Stimulated activated naive B cell treated with anti-CD40 and anti-IgM and Interleukin-4, amounts not matched to agents 10 μg/mL and 1 μg/mL and 100 μg/mL, for 72 hours (primary cell): Measurements from ENCODE around the gene GET3.
"Not testable (repeated sequence)": the region's sequence is repeated elsewhere in the genome, so short reads cannot be mapped to it uniquely, and the experiment has no call there.

ENCODE experiments used
- ATAC-seq, 2 donors: fragments of 150-1000 bp; cut with Tn5 transposase; replicated peaks; 2 replicates each; pipeline ENCODE4 v1.10.0; 2021; ENCODE audit warnings: moderate library complexity in 1 of 2
- DNase-seq: peaks from one replicate; pipeline ENCODE4 v3.0.0; 2021
- H3K27ac Mint-ChIP-seq: one replicate; pipeline ENCODE4 v1.8.0; 2022; ENCODE audit warnings: mild to moderate bottlenecking, mixed read lengths
- H3K27me3 Mint-ChIP-seq, 2 donors: one replicate each; pipeline ENCODE4 v1.8.0; 2022; ENCODE audit warnings: mixed read lengths in 2 of 2
- H3K36me3 Mint-ChIP-seq, 2 donors: one replicate each; pipeline ENCODE4 v1.8.0; 2022; ENCODE audit warnings: mixed read lengths in 2 of 2, mild to moderate bottlenecking in 1 of 2
- H3K4me1 Mint-ChIP-seq, 2 donors: one replicate each; pipeline ENCODE4 v1.8.0; 2022; ENCODE audit warnings: mixed read lengths in 2 of 2, mild to moderate bottlenecking in 1 of 2
- H3K4me3 Mint-ChIP-seq, 2 donors: one replicate each; pipeline ENCODE4 v1.8.0; 2022; ENCODE audit warnings: mild to moderate bottlenecking in 2 of 2, mixed read lengths in 2 of 2, moderate library complexity in 1 of 2
- H3K9me3 Mint-ChIP-seq, 2 donors: one replicate each; pipeline ENCODE4 v1.8.0; 2022; ENCODE audit warnings: mixed read lengths in 2 of 2, mild to moderate bottlenecking in 1 of 2

The GET3 gene

DNA sequence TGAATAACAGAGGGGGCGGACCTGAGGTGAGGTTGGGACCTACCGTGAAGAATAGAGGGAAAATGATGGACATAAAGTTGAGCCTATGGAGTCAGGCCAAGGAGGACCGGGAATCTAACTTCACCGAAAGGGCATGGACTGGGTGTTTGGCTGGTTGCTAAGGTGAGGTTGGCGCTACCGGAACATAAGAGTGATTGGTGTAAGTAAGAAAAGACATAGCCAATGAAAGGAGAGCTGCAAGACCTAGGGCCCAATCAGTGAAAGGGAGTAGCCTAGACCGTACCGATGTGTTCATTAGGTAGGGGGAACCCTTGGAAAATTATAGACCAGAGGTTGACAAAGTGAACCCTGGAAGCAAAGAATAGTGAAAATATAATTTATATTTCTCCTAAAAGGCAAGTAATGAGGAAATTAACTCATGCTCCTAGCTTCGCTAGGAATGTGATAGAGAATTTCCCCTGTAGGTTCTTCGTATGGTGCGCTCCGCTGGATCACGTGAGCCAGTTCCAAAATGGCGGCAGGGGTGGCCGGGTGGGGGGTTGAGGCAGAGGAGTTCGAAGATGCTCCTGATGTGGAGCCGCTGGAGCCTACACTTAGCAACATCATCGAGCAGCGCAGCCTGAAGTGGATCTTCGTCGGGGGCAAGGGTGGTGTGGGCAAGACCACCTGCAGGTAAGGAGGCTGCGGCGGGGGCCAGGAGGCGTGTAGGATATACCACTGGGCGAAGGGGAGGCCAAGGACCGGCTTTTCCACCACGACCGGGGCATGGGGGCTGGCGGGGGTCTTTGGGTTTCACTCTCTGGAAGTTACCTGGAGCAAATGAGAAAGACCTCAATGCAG is at the start of gene GET3:
TSS of gene GET3 (plus strand) at position 503 of the 840 bp plus-strand sequence. CDS start at position 512, 9 bp downstream.
- Mint-ChIP-seq H3K27ac (peak within 1 kb of the TSS; percentile 99), H3K4me3 (peak within 1 kb of the TSS; percentile 99 to 100), H3K4me1 (peaks cover 33 to 41% of the 10 kb centered on the region in 2 donors), H3K9me3 (no peaks in the 10 kb centered on the region), H3K36me3 (peaks cover 34% of the 10 kb centered on the region in 2 donors), H3K27me3 (no peaks in the 10 kb centered on the region)
- ATAC-seq = peak; percentile 89 to 92
- DNase-seq = peak; percentile 83

- H3K27ac Mint-ChIP-seq = no peak overlapping the region
- no peak overlapping the region for H3K4me3 Mint-ChIP-seq
- peaks cover 7 to 8% of the 10 kb centered on the region in 2 donors for H3K4me1 Mint-ChIP-seq
- H3K27me3 Mint-ChIP-seq = no peaks in the 10 kb centered on the region
- DNase-seq (no peak), ATAC-seq (no peak)
- peaks cover 20 to 39% of the 10 kb centered on the region in 2 donors for H3K36me3 Mint-ChIP-seq
- no peaks in the 10 kb centered on the region for H3K9me3 Mint-ChIP-seq
These were observed 48.3 kb upstream of the GET3 start for GRCh38 chr19:12689012-12689411.

- Mint-ChIP-seq H3K27ac (no peak overlapping the region), H3K27me3 (no peaks in the 10 kb centered on the region), H3K4me1 (peaks cover 7 to 8% of the 10 kb centered on the region in 2 donors), H3K9me3 (no peaks in the 10 kb centered on the region), H3K36me3 (peaks cover 18 to 37% of the 10 kb centered on the region in 2 donors), H3K4me3 (no peak overlapping the region)
- no peak for ATAC-seq
- DNase-seq = no peak
These were observed 47.6 kb upstream of the GET3 start for GRCh38 chr19:12689581-12690216.

DNA sequence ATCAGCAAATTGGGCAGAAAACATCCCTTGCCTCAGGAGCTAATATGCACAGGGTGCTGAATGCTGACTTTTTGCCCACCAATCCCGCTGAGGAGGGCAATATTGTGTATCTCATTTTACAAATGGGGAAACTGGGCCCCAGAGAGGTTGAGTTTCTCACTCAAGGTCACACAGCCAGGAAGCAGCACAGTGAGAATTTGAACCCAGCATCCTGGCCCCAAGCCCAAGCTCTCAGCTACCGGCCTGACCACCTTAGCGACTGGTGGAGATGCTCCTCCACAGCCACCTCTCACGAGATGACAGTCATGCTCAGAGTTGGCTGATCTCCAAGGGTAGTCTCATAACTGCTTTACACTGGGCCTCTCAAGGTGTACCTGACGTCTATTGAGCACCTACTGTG is 44.3 kb upstream of the GET3 start:
- Mint-ChIP-seq H3K9me3 (no peaks in the 10 kb centered on the region), H3K27me3 (no peaks in the 10 kb centered on the region), H3K4me1 (peaks cover 3 to 9% of the 10 kb centered on the region in 2 donors), H3K36me3 (peaks cover 19 to 31% of the 10 kb centered on the region in 2 donors), H3K27ac (no peak overlapping the region), H3K4me3 (no peak overlapping the region)
- DNase-seq = no peak
- no peak for ATAC-seq

DNA sequence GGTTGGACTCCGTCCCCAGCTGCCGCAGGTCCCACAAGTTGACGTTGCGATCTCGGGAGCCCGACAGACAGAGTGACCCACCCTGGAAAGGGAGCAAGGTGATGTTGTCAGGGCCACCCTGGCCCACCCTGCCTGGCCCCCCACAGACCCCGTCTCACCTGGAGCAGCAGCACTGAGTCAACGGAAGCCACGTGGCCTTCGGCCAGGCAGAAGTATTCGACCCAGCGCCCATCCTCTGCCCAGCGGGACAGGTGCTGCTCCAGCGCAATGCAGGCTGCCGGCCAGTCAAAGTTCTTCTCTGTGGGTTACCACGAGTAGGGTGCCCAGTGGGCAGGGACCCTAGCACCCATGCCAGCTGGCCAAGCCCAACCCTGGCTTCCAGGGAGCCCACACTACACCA is 42.7 kb upstream of the GET3 start:
- Mint-ChIP-seq H3K4me1 (peaks cover 3 to 19% of the 10 kb centered on the region in 2 donors), H3K27me3 (no peaks in the 10 kb centered on the region), H3K4me3 (no peak overlapping the region), H3K36me3 (peaks cover 14 to 26% of the 10 kb centered on the region in 2 donors), H3K9me3 (no peaks in the 10 kb centered on the region), H3K27ac (no peak overlapping the region)
- DNase-seq = no peak
- ATAC-seq = no peak

- peak overlapping the region in 1 of 2 donors; percentile 4 for H3K4me3 Mint-ChIP-seq
- H3K36me3 Mint-ChIP-seq = peaks cover 14 to 25% of the 10 kb centered on the region in 2 donors
- peaks cover 3 to 19% of the 10 kb centered on the region in 2 donors for H3K4me1 Mint-ChIP-seq
- H3K27me3 Mint-ChIP-seq = no peaks in the 10 kb centered on the region
- ATAC-seq = no peak
- H3K27ac Mint-ChIP-seq = no peak overlapping the region
- no peak for DNase-seq
- H3K9me3 Mint-ChIP-seq = no peaks in the 10 kb centered on the region
These were observed 42.2 kb upstream of the GET3 start for GRCh38 chr19:12695096-12695495.

DNA sequence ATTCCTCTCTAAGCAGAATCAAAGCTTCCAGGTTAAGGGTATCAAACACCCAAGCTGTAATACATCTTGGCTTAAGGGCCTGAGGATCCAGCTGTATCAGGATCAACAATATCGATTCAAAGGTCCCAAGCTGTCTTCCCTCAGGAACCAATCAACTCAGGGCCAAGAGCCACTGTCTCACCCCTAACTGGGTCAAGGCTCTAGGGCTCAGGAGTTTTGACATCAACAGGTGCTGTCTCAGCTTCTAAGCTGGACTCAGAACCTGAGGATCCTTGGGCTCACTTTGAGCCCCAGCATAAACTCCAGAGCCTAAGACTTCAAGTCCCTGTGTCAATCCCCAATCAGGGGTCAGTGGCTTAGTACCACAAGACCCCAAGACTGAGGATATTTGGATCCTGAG is 41.8 kb upstream of the GET3 start:
- no peak overlapping the region for H3K27ac Mint-ChIP-seq
- peaks cover 3 to 19% of the 10 kb centered on the region in 2 donors for H3K4me1 Mint-ChIP-seq
- H3K27me3 Mint-ChIP-seq = no peaks in the 10 kb centered on the region
- H3K4me3 Mint-ChIP-seq = peak overlapping the region; percentile 84 to 90
- no peak for ATAC-seq
- H3K36me3 Mint-ChIP-seq = peaks cover 14 to 22% of the 10 kb centered on the region in 2 donors
- no peaks in the 10 kb centered on the region for H3K9me3 Mint-ChIP-seq
- no peak for DNase-seq

DNA sequence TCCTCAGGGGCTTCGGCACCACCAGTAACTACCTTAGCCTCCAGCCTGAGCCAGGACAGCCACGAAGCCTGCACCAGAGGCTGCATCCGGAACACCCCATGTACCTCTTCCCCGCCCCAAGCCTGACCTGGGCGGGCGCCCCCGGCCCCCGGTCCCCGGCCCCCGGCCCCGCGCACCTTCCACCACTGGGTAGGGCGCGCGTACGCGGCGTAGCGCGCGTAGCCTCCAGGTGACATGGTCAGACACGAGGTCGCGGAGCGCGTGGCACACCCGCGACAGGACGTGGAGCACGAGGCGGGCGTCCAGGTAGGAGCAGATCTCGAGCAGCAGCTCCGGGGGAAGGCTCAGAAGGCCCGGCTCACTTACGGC is 41.3 kb upstream of the GET3 start:
- DNase-seq (no peak), ATAC-seq (peak; percentile 27 to 33)
- no peaks in the 10 kb centered on the region for H3K9me3 Mint-ChIP-seq
- peaks cover 3 to 19% of the 10 kb centered on the region in 2 donors for H3K4me1 Mint-ChIP-seq
- H3K4me3 Mint-ChIP-seq = peak overlapping the region; percentile 84 to 90
- H3K27ac Mint-ChIP-seq = peak overlapping the region; percentile 96
- H3K36me3 Mint-ChIP-seq = peaks cover 18 to 26% of the 10 kb centered on the region in 2 donors
- no peaks in the 10 kb centered on the region for H3K27me3 Mint-ChIP-seq

- ATAC-seq (peak; percentile 93 to 94), DNase-seq (peak; percentile 96)
- no peaks in the 10 kb centered on the region for H3K27me3 Mint-ChIP-seq
- peak within 1 kb of the TSS; percentile 84 to 90 for H3K4me3 Mint-ChIP-seq
- no peaks in the 10 kb centered on the region for H3K9me3 Mint-ChIP-seq
- H3K27ac Mint-ChIP-seq = peak within 1 kb of the TSS; percentile 96
- peaks cover 19 to 26% of the 10 kb centered on the region in 2 donors for H3K36me3 Mint-ChIP-seq
- H3K4me1 Mint-ChIP-seq = peaks cover 3 to 19% of the 10 kb centered on the region in 2 donors
These were observed 40.6 kb upstream of the GET3 start, which contains the start of gene FBXW9 for GRCh38 chr19:12696366-12697335. TSS of gene FBXW9 (minus strand) at chr19:12696631. CDS start at chr19:12696581, 50 bp downstream.

DNA sequence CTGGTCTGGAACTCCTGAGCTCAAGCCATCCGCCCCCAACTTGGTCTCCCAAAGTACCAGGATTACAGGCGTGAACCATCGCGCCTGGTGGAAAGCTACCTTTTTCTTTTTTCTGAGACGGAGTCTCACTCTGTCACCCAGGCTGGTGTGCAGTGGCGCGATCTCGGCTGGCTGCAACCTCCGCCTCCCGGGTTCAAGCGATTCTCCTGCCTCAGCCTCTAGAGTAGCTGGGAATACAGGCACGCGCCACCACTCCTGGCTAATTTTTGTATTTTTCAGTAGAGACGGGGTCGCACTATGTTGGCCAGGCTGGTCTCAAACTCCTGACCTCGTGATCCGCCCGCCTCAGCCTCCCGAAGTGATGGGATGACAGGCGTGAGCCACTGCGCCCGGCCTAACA is 39.9 kb upstream of the GET3 start:
- peaks cover 3 to 19% of the 10 kb centered on the region in 2 donors for H3K4me1 Mint-ChIP-seq
- H3K36me3 Mint-ChIP-seq = peaks cover 24 to 34% of the 10 kb centered on the region in 2 donors
- peak overlapping the region; percentile 84 to 90 for H3K4me3 Mint-ChIP-seq
- not testable (repeated sequence) for H3K9me3 Mint-ChIP-seq, ATAC-seq, DNase-seq, H3K27me3 Mint-ChIP-seq
- H3K27ac Mint-ChIP-seq = peak overlapping the region; percentile 96

GRCh38 chr19:12698138-12698537 is 39.2 kb upstream of the GET3 start:
- ATAC-seq (no peak), DNase-seq (no peak)
- Mint-ChIP-seq H3K4me3 (peak overlapping the region; percentile 49 to 77), H3K4me1 (peaks cover 3 to 19% of the 10 kb centered on the region in 2 donors), H3K9me3 (no peaks in the 10 kb centered on the region), H3K36me3 (peaks cover 27 to 38% of the 10 kb centered on the region in 2 donors), H3K27me3 (no peaks in the 10 kb centered on the region), H3K27ac (peak overlapping the region; percentile 85)

GRCh38 chr19:12701596-12702282 is 35.6 kb upstream of the GET3 start:
- H3K27me3 Mint-ChIP-seq = no peaks in the 10 kb centered on the region
- H3K27ac Mint-ChIP-seq = no peak overlapping the region
- no peak overlapping the region for H3K4me3 Mint-ChIP-seq
- peaks cover 5 to 13% of the 10 kb centered on the region in 2 donors for H3K4me1 Mint-ChIP-seq
- ATAC-seq (no peak), DNase-seq (no peak)
- peaks cover 43 to 53% of the 10 kb centered on the region in 2 donors for H3K36me3 Mint-ChIP-seq
- no peaks in the 10 kb centered on the region for H3K9me3 Mint-ChIP-seq

DNA sequence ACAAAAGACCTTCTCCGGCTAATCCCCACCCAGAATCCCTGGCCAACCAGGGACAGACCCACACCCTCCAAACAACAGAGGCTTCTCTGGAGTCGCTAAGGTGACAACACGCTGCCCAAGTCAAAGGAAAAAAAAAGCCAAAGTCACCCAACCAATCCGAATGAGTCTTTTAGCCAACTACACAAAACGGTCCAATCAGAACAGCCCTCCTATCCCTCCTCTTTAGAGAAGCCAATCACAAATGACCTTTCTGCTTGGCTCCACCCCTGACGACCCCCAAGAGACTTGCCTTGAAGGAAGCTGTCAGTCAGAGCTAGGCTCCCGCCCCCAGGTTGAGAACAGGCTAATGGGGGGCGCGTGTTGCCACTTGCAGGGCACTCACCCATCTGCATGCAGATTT is 34.3 kb upstream of the GET3 start:
- peak overlapping the region; percentile 69 for H3K27ac Mint-ChIP-seq
- ATAC-seq (peak; percentile 75 to 77), DNase-seq (no peak)
- H3K4me3 Mint-ChIP-seq = no peak overlapping the region
- no peaks in the 10 kb centered on the region for H3K27me3 Mint-ChIP-seq
- H3K36me3 Mint-ChIP-seq = peaks cover 43 to 51% of the 10 kb centered on the region in 2 donors
- no peaks in the 10 kb centered on the region for H3K9me3 Mint-ChIP-seq
- peaks cover 4 to 9% of the 10 kb centered on the region in 2 donors for H3K4me1 Mint-ChIP-seq
